Esophagus squamous epithelium (tissue), 5 donors: ENCODE data around the gene TNRC6B. TPM values are rescaled to one million over a fixed set of nuclear protein-coding genes. Genes with fewer than 3 reads are reported as not detected.
A peak's percentile ranks its signal among the peaks of the same experiment; 100 is the strongest.

Source experiments
- DNase-seq: peaks from one replicate; lab custom pipeline; 2025; lab: John Stamatoyannopoulos, UW
- H3K27ac ChIP-seq, 4 donors: fragments of 200-600 bp; sonication (generic); one replicate each; pipeline ENCODE4 v1.5.1; 2016 to 2019; ENCODE audit warnings: mild to moderate bottlenecking in 1 of 4
- H3K27me3 ChIP-seq, 4 donors: fragments of 200-600 bp; sonication (generic); 1 replicate in 3 of 4; 2 replicates in 1 of 4; pipeline versions ENCODE4 v1.5.1 to v1.6.0; 2017 to 2021; ENCODE audit warnings: antibody characterized with exemption in 1 of 4
- H3K36me3 ChIP-seq, 3 donors: fragments of 200-600 bp; sonication (generic); one replicate each; pipeline ENCODE4 v1.5.1; 2016 to 2019
- H3K4me1 ChIP-seq, 3 donors: fragments of 200-600 bp; sonication (generic); one replicate each; pipeline ENCODE4 v1.5.1; 2017 to 2019
- H3K4me3 ChIP-seq, 4 donors: fragments of 200-600 bp; sonication (generic); 1 replicate in 3 of 4; 2 replicates in 1 of 4; pipeline ENCODE4 v1.5.1; 2016 to 2019; ENCODE audit warnings: mild to moderate bottlenecking in 2 of 4, moderate library complexity in 1 of 4
- H3K9me3 ChIP-seq, 3 donors: fragments of 200-600 bp; sonication (generic); one replicate each; pipeline ENCODE4 v1.5.1; 2016 to 2019
- POLR2A ChIP-seq, 4 donors: fragments of 450-650 bp; IDR thresholded peaks; one replicate each; pipeline ENCODE4 v1.6.1; 2017; ENCODE audit warnings: antibody characterized with exemption in 4 of 4, mild to moderate bottlenecking in 4 of 4, moderate library complexity in 3 of 4
- WGBS, 2 donors: methylation state at CpG; one replicate each; pipeline ENCODE4 v1.1.5; 2018; 5-methylcytosine and 5-hydroxymethylcytosine counted together
- intact Hi-C: fragments of 100-400 bp; cut with DNase I; formaldehyde crosslinking; loops from one replicate; pipeline ENCODE4 v1.15.0; 2022
- total RNA-seq, 4 donors: library from RNA; depleted of rRNA; stranded (reverse); fragments of >200 nt; gene quantifications; one replicate each; pipeline ENCODE4 v1.1.0, GENCODE V29; 2016
- TF ChIP-seq, protein P1 (sequence below), 6 experiments: fragments of 450-650 bp in 4 of 6; fragments of 200-600 bp in 2 of 6; sonication (generic) in 2 of 6; IDR thresholded peaks; one replicate each; pipeline ENCODE4 v1.5.1; 2016 to 2019; ENCODE audit warnings: antibody characterized with exemption in 6 of 6, mild to moderate bottlenecking in 4 of 6, moderate library complexity in 4 of 6
- donor health status: DM: yes; HTN: yes; CAD: no.

Gene TNRC6B
- total RNA-seq, 4 donors from 2014 or later = 20.7 to 36.5 (median 26.9) TPM

- Histone ChIP-seq H3K9me3 (no peaks in the 10 kb centered on the region), H3K27me3 (no peaks in the 10 kb centered on the region), H3K36me3 (peaks cover 0 to 85% (median 27%) of the 10 kb centered on the region in 3 donors), H3K4me1 (no peaks in the 10 kb centered on the region), H3K4me3 (no peak overlapping the region), H3K27ac (no peak overlapping the region)
- WGBS, 2 donors = 70 to 72% methylated on average over 2 to 5 of the region's 11 CpGs
- no peak for TF ChIP-seq POLR2A (IDR thresholded peaks at IDR 0.05)
- TF ChIP-seq, protein P1, sequence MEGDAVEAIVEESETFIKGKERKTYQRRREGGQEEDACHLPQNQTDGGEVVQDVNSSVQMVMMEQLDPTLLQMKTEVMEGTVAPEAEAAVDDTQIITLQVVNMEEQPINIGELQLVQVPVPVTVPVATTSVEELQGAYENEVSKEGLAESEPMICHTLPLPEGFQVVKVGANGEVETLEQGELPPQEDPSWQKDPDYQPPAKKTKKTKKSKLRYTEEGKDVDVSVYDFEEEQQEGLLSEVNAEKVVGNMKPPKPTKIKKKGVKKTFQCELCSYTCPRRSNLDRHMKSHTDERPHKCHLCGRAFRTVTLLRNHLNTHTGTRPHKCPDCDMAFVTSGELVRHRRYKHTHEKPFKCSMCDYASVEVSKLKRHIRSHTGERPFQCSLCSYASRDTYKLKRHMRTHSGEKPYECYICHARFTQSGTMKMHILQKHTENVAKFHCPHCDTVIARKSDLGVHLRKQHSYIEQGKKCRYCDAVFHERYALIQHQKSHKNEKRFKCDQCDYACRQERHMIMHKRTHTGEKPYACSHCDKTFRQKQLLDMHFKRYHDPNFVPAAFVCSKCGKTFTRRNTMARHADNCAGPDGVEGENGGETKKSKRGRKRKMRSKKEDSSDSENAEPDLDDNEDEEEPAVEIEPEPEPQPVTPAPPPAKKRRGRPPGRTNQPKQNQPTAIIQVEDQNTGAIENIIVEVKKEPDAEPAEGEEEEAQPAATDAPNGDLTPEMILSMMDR (IDR thresholded peaks at IDR 0.05) = no peak
- DNase-seq = no peak
- intact Hi-C loops = no loop called here
Measured at GRCh38 chr22:40300884-40301672, 123.4 kb downstream of the TNRC6B start.

GRCh38 chr22:40302149-40302548, 124.4 kb downstream of the TNRC6B start:
- Histone ChIP-seq H3K27me3 (no peaks in the 10 kb centered on the region), H3K9me3 (no peaks in the 10 kb centered on the region), H3K27ac (no peak overlapping the region), H3K36me3 (peaks cover under 1 to 85% (median 27%) of the 10 kb centered on the region in 3 donors), H3K4me1 (no peaks in the 10 kb centered on the region), H3K4me3 (no peak overlapping the region)
- TF ChIP-seq, protein P1 (IDR thresholded peaks at IDR 0.05) = no peak
- no peak for TF ChIP-seq POLR2A (IDR thresholded peaks at IDR 0.05)
- no peak for DNase-seq
- WGBS, 2 donors = 80 to 96% methylated on average over 11 of the region's 11 CpGs
- intact Hi-C loops = no loop called here

DNA sequence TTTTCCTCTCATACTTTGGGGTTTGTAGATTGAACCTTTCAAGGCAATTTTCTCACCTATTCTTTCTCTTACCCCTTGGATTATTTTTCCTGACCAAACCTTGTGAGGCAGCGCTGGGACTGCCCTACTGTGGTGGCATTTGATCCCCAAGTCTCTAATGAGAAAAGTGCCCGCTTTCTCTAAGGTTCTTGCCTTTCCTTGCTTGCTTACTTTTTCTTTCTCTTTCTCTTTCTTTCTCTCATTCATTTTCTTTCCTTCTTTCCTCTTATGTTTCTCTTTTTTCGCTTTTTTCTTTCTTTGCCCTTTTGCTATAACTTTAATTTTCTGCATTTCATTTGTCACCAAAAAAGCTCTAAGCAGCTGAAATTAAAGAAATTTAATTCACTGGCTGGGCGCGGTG, 127.9 kb downstream of the TNRC6B start:
- 93 to 100% methylated on average over 4 to 5 of the region's 5 CpGs for WGBS, 2 donors
- intact Hi-C loops = no loop called here
- no peak for TF ChIP-seq POLR2A (IDR thresholded peaks at IDR 0.05)
- TF ChIP-seq, protein P1 (IDR thresholded peaks at IDR 0.05) = no peak
- H3K4me1 ChIP-seq = peaks cover 0 to 16% (median 0%) of the 10 kb centered on the region in 3 donors
- DNase-seq = no peak
- H3K27me3 ChIP-seq = no peaks in the 10 kb centered on the region
- H3K9me3 ChIP-seq = no peaks in the 10 kb centered on the region
- H3K4me3 ChIP-seq = no peak overlapping the region
- H3K36me3 ChIP-seq = peaks cover 9 to 91% (median 24%) of the 10 kb centered on the region in 3 donors
- H3K27ac ChIP-seq = no peak overlapping the region

GRCh38 chr22:40308999-40309573, 131.4 kb downstream of the TNRC6B start:
- no peak for DNase-seq
- H3K9me3 ChIP-seq = no peaks in the 10 kb centered on the region
- 80 to 83% methylated on average over 6 of the region's 6 CpGs for WGBS, 2 donors
- H3K27me3 ChIP-seq = no peaks in the 10 kb centered on the region
- intact Hi-C loops = no loop called here
- H3K36me3 ChIP-seq = peaks cover 9 to 93% (median 20%) of the 10 kb centered on the region in 3 donors
- H3K4me3 ChIP-seq = no peak overlapping the region
- H3K27ac ChIP-seq = peak overlapping the region in 3 of 4 donors; percentile 18 to 71 (median 27)
- no peak for TF ChIP-seq POLR2A (IDR thresholded peaks at IDR 0.05)
- TF ChIP-seq, protein P1 (IDR thresholded peaks at IDR 0.05) = no peak
- peaks cover 0 to 21% (median 3%) of the 10 kb centered on the region in 3 donors for H3K4me1 ChIP-seq

DNA sequence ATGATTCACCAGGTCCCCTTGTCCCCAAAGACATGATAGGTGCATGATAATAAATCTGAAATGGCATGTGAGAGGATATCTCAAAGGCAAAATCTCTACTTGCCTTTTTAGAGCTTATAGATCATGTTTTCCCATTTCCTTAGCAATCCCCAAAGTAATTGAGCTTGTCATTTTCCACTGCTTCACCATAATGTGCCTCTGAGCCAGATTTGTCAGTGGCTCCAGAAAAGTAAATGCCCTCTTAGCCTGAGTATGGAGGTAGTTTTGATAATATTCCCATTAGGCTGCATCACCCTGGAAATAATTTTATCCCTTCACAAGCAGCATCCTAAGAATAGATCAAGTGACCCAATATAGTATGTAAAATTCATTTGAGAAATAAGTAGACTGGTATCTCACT, 131.9 kb downstream of the TNRC6B start:
- Histone ChIP-seq H3K9me3 (no peaks in the 10 kb centered on the region), H3K27me3 (no peaks in the 10 kb centered on the region), H3K27ac (peak overlapping the region in 3 of 4 donors; percentile 27 to 71 (median 40)), H3K4me1 (peaks cover 0 to 21% (median 3%) of the 10 kb centered on the region in 3 donors), H3K36me3 (peaks cover 9 to 99% (median 20%) of the 10 kb centered on the region in 3 donors), H3K4me3 (no peak overlapping the region)
- DNase-seq = no peak
- intact Hi-C loops = no loop called here
- TF ChIP-seq POLR2A (IDR thresholded peaks at IDR 0.05) = no peak
